ENCODE measurements around the gene RXRA.

- no peak for TF ChIP-seq FOXM1 (IDR thresholded peaks at IDR 0.05; ENCODE audit: borderline replicate concordance)
- no peak for TF ChIP-seq SP1 (IDR thresholded peaks at IDR 0.05)
- no peak for TF ChIP-seq TARDBP (IDR thresholded peaks at IDR 0.05)
Observed at GRCh38 chr9:134423749-134424148, 97.5 kb downstream of the RXRA start.
